Endothelial cell (in vitro differentiated cells): ENCODE results near the gene RHOT1. TPM values are rescaled to one million over a fixed set of nuclear protein-coding genes. Genes with fewer than 3 reads are reported as not detected.
A peak's percentile ranks its signal among the peaks of the same experiment; 100 is the strongest.
"Not testable (repeated sequence)": the region's sequence is repeated elsewhere in the genome, so short reads cannot be mapped to it uniquely, and the experiment has no call there.

Source experiments
- DNase-seq: peaks from one replicate; pipeline ENCODE4 v3.0.0; 2021; ENCODE audit warnings: low spot score
- H3K27ac Mint-ChIP-seq: one replicate; pipeline ENCODE4 v1.8.0; 2021; ENCODE audit warnings: mixed read lengths, inconsistent platforms; ENCODE audit not compliant: unreplicated experiment
- H3K27me3 Mint-ChIP-seq: one replicate; pipeline ENCODE4 v1.8.0; 2021; ENCODE audit warnings: mild to moderate bottlenecking, moderate library complexity, mixed read lengths, inconsistent platforms; ENCODE audit not compliant: unreplicated experiment
- H3K36me3 Mint-ChIP-seq: one replicate; pipeline ENCODE4 v1.8.0; 2021; ENCODE audit warnings: mild to moderate bottlenecking, low read depth, mixed read lengths, inconsistent platforms; ENCODE audit not compliant: unreplicated experiment
- H3K4me1 Mint-ChIP-seq: one replicate; pipeline ENCODE4 v1.8.0; 2021; ENCODE audit warnings: mild to moderate bottlenecking, mixed read lengths, inconsistent platforms; ENCODE audit not compliant: unreplicated experiment
- H3K4me3 Mint-ChIP-seq: one replicate; pipeline ENCODE4 v1.8.0; 2021; ENCODE audit warnings: mild to moderate bottlenecking, mixed read lengths, inconsistent platforms; ENCODE audit not compliant: unreplicated experiment
- H3K9me3 Mint-ChIP-seq: one replicate; pipeline ENCODE4 v1.8.0; 2021; ENCODE audit warnings: mixed read lengths, inconsistent platforms; ENCODE audit not compliant: unreplicated experiment
- total RNA-seq: library from RNA; stranded (reverse); fragmentation: NEBNext Ultra II Directional; extraction: Animal tissue kit (Norgen Biotek cat#: 25700); gene quantifications from one replicate; pipeline ENCODE4 v1.2.1, GENCODE V29; 2021; ENCODE audit not compliant: unreplicated experiment
- TF ChIP-seq, protein P1 (sequence below): fragments of 200-600 bp; sonication (generic); IDR thresholded peaks from one replicate; pipeline ENCODE4 v1.5.0; 2021; ENCODE audit warnings: antibody characterized with exemption; ENCODE audit not compliant: unreplicated experiment

RHOT1 gene
- total RNA-seq, 1 donor from 2014 or later, result 21.4 TPM

GRCh38 chr17:32111141-32111771 lies 31.0 kb upstream of the RHOT1 start:
- Mint-ChIP-seq H3K27ac (no peak overlapping the region), H3K4me3 (no peak overlapping the region), H3K4me1 (peaks cover 14% of the 10 kb centered on the region), H3K27me3 (no peaks in the 10 kb centered on the region), H3K9me3 (no peaks in the 10 kb centered on the region), H3K36me3 (no peaks in the 10 kb centered on the region)
- peak; percentile 37 for DNase-seq
- TF ChIP-seq, protein P1, sequence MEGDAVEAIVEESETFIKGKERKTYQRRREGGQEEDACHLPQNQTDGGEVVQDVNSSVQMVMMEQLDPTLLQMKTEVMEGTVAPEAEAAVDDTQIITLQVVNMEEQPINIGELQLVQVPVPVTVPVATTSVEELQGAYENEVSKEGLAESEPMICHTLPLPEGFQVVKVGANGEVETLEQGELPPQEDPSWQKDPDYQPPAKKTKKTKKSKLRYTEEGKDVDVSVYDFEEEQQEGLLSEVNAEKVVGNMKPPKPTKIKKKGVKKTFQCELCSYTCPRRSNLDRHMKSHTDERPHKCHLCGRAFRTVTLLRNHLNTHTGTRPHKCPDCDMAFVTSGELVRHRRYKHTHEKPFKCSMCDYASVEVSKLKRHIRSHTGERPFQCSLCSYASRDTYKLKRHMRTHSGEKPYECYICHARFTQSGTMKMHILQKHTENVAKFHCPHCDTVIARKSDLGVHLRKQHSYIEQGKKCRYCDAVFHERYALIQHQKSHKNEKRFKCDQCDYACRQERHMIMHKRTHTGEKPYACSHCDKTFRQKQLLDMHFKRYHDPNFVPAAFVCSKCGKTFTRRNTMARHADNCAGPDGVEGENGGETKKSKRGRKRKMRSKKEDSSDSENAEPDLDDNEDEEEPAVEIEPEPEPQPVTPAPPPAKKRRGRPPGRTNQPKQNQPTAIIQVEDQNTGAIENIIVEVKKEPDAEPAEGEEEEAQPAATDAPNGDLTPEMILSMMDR, result peak; percentile 16

GRCh38 chr17:32112416-32112815 lies 29.9 kb upstream of the RHOT1 start:
- Mint-ChIP-seq H3K9me3 (no peaks in the 10 kb centered on the region), H3K27ac (no peak overlapping the region), H3K27me3 (peaks cover 4% of the 10 kb centered on the region), H3K4me1 (peaks cover 8% of the 10 kb centered on the region), H3K36me3 (no peaks in the 10 kb centered on the region), H3K4me3 (no peak overlapping the region)
- TF ChIP-seq, protein P1, result no peak
- no peak for DNase-seq

- DNase-seq, result no peak
- Mint-ChIP-seq H3K4me1 (peaks cover 8% of the 10 kb centered on the region), H3K4me3 (no peak overlapping the region), H3K27me3 (peaks cover 4% of the 10 kb centered on the region), H3K36me3 (no peaks in the 10 kb centered on the region), H3K27ac (peak overlapping the region; percentile 45), H3K9me3 (no peaks in the 10 kb centered on the region)
- TF ChIP-seq, protein P1, result no peak
These were observed 27.8 kb upstream of the RHOT1 start for GRCh38 chr17:32114536-32114935.

GRCh38 chr17:32115546-32115945 lies 26.8 kb upstream of the RHOT1 start:
- H3K36me3 Mint-ChIP-seq, H3K9me3 Mint-ChIP-seq, H3K27ac Mint-ChIP-seq, H3K27me3 Mint-ChIP-seq, DNase-seq, H3K4me3 Mint-ChIP-seq, H3K4me1 Mint-ChIP-seq: not testable (repeated sequence)

- no peak overlapping the region for H3K4me3 Mint-ChIP-seq
- peaks cover 6% of the 10 kb centered on the region for H3K4me1 Mint-ChIP-seq
- no peaks in the 10 kb centered on the region for H3K36me3 Mint-ChIP-seq
- H3K27me3 Mint-ChIP-seq, result peaks cover 4% of the 10 kb centered on the region
- no peaks in the 10 kb centered on the region for H3K9me3 Mint-ChIP-seq
- no peak overlapping the region for H3K27ac Mint-ChIP-seq
- no peak for DNase-seq
- TF ChIP-seq, protein P1, result no peak
These were observed 25.4 kb upstream of the RHOT1 start for GRCh38 chr17:32116937-32117336.
